HepG2 (cell line): ENCODE results near the gene NOCT. TPM values are rescaled to one million over a fixed set of nuclear protein-coding genes. Genes with fewer than 3 reads are reported as not detected.

Experiments used
- E2F5 ChIP-seq: sonication (generic); formaldehyde crosslinking; conservative IDR thresholded peaks from 2 replicates; pipeline ENCODE4 v1.4.0; 2020; ENCODE audit warnings: missing genetic modification reagents
- IKZF4 ChIP-seq: sonication (generic); formaldehyde crosslinking; IDR thresholded peaks from 2 replicates; pipeline ENCODE4 v1.5.1; 2020; ENCODE audit warnings: borderline replicate concordance, mild to moderate bottlenecking, low read depth, missing genetic modification reagents; ENCODE audit errors: not compliant biosample characterization
- JUNB ChIP-seq: sonication (generic); formaldehyde crosslinking; IDR thresholded peaks from 2 replicates; pipeline ENCODE4 v1.8.0; 2022; ENCODE audit warnings: missing genetic modification reagents, mild to moderate bottlenecking, borderline replicate concordance
- MEIS1 ChIP-seq: sonication (generic); formaldehyde crosslinking; IDR thresholded peaks from 2 replicates; pipeline ENCODE4 v1.9.0; 2021; ENCODE audit warnings: mild to moderate bottlenecking, missing genetic modification reagents, moderate library complexity, borderline replicate concordance
- NR2F6 ChIP-seq, 2 experiments: IDR thresholded peaks; 2 replicates each; pipeline ENCODE4 v1.6.1; 2016; ENCODE audit warnings: antibody characterized with exemption in 1 of 2, mild to moderate bottlenecking in 1 of 2
- POLR2G ChIP-seq: fragments of 200-400 bp; formaldehyde crosslinking; IDR thresholded peaks from 2 replicates; pipeline ENCODE4 v1.6.1; 2018; ENCODE audit warnings: mild to moderate bottlenecking, low read depth, low read length, moderate library complexity
- REXO4 ChIP-seq: sonication (generic); formaldehyde crosslinking; IDR thresholded peaks from 2 replicates; pipeline ENCODE4 v1.8.0; 2022; ENCODE audit warnings: missing genetic modification reagents, mild to moderate bottlenecking, borderline replicate concordance
- TBX3 ChIP-seq: fragments of 450-650 bp; IDR thresholded peaks from 2 replicates; pipeline ENCODE4 v1.6.1; 2017; ENCODE audit warnings: antibody characterized with exemption, mild to moderate bottlenecking, inconsistent platforms, borderline replicate concordance
- TGIF2 ChIP-seq: IDR thresholded peaks from 2 replicates; pipeline ENCODE4 v1.6.1; 2016; ENCODE audit warnings: control low read depth, missing compliant biosample characterization
- TRIM22 ChIP-seq: fragments of 450-650 bp; IDR thresholded peaks from 2 replicates; pipeline ENCODE4 v1.6.1; 2017
- ZBTB46 ChIP-seq: sonication (generic); formaldehyde crosslinking; IDR thresholded peaks from 2 replicates; pipeline ENCODE4 v1.4.0; 2020; ENCODE audit warnings: mild to moderate bottlenecking, missing genetic modification reagents, borderline replicate concordance
- ZFY ChIP-seq: sonication (generic); formaldehyde crosslinking; IDR thresholded peaks from 2 replicates; pipeline ENCODE4 v1.4.0; 2020; ENCODE audit warnings: missing genetic modification reagents
- ZNF20 ChIP-seq: sonication (generic); formaldehyde crosslinking; IDR thresholded peaks from 2 replicates; pipeline ENCODE4 v1.4.0; 2020; ENCODE audit warnings: mild to moderate bottlenecking, moderate library complexity, missing genetic modification reagents
- ZNF230 ChIP-seq: sonication (generic); formaldehyde crosslinking; IDR thresholded peaks from 2 replicates; pipeline ENCODE4 v1.4.0; 2020; ENCODE audit warnings: mild to moderate bottlenecking, missing genetic modification reagents
- ZNF451 ChIP-seq: sonication (generic); formaldehyde crosslinking; IDR thresholded peaks from 2 replicates; pipeline ENCODE4 v1.5.0; 2020; ENCODE audit warnings: mild to moderate bottlenecking, missing genetic modification reagents
- ZNF460 ChIP-seq: sonication (generic); formaldehyde crosslinking; IDR thresholded peaks from 2 replicates; pipeline ENCODE4 v1.5.1; 2020; ENCODE audit warnings: missing genetic modification reagents, mild to moderate bottlenecking, borderline replicate concordance
- ZNF691 ChIP-seq: sonication (generic); formaldehyde crosslinking; IDR thresholded peaks from 2 replicates; pipeline ENCODE4 v1.4.0; 2020; ENCODE audit warnings: missing genetic modification reagents, low read depth, mild to moderate bottlenecking, borderline replicate concordance
- ZNF749 ChIP-seq: sonication (generic); formaldehyde crosslinking; IDR thresholded peaks from 2 replicates; pipeline ENCODE4 v1.8.0; 2022; ENCODE audit warnings: mild to moderate bottlenecking, missing genetic modification reagents, moderate library complexity, borderline replicate concordance
- polyA plus RNA-seq, 8 experiments: library from polyadenylated mRNA; depleted of rRNA in 3 of 8; stranded (reverse) in 7 of 8; unstranded in 1 of 8; fragments of >200 nt; fragmentation: Illumina TruSeq in 4 of 8; extraction: Trizol in 4 of 8; gene quantifications; 2 replicates each; pipeline versions ENCODE4 v1.2.1 to v1.2.3, GENCODE V29; 2011 to 2016; ENCODE audit warnings: low read depth in 4 of 8, missing spikeins in 1 of 8, mixed read lengths in 1 of 8; ENCODE audit not compliant: insufficient read depth in 1 of 8
- total RNA-seq, 5 experiments: library from RNA; depleted of rRNA; stranded (reverse); fragments of >200 nt; fragmentation: Illumina TruSeq; extraction: Trizol; gene quantifications; 2 replicates each; pipeline ENCODE4 v1.2.3, GENCODE V29; 2016; ENCODE audit warnings: low read depth in 1 of 5

NOCT gene
- total and polyA plus RNA-seq, 2 of the 13 experiments (the other 11 are each of a cell fraction or from before 2014, with no cell fraction given), result 3.6 to 13.1 TPM

- TF ChIP-seq TBX3 (0 out of 2 replicates have a peak, but pooled peaks have one; percentile 7), ZBTB46 (no peak), TRIM22 (no peak), MEIS1 (CRISPR knock-in tag) (no peak; the same call in 1 of the 2 replicates), ZNF691 (CRISPR knock-in tag) (no peak), E2F5 (CRISPR knock-in tag) (0 out of 2 replicates have a peak, but pooled peaks have one; percentile 42), ZNF451 (CRISPR knock-in tag) (peak; percentile 68; the same call in 1 of the 2 replicates), ZFY (peak; percentile 90), ZNF460 (CRISPR knock-in tag) (no peak), ZNF230 (CRISPR knock-in tag) (0 out of 2 replicates have a peak, but pooled peaks have one; percentile 24), REXO4 (CRISPR knock-in tag) (no peak), TGIF2 (CRISPR knock-in tag) (peak; percentile 99), JUNB (CRISPR knock-in tag) (no peak; the same call in 1 of the 2 replicates), IKZF4 (CRISPR knock-in tag) (peak; percentile 75), NR2F6 (IDR thresholded peaks at IDR 0.05) (no peak; the same call in 1 of the 2 replicates), NR2F6 (CRISPR knock-in tag; IDR thresholded peaks at IDR 0.05) (no peak; the same call in 1 of the 2 replicates), POLR2G (peak; percentile 95), ZNF749 (CRISPR knock-in tag) (peak; percentile 63; the same call in 1 of the 2 replicates), ZNF20 (CRISPR knock-in tag) (no peak; the same call in 1 of the 2 replicates)
Observed at GRCh38 chr4:139015269-139015947, at the start of gene NOCT (continued).
